Myocyte (in vitro differentiated cells): Measurements from ENCODE around the gene ANKRD33B. TPM values are rescaled to one million over a fixed set of nuclear protein-coding genes. Genes with fewer than 3 reads are reported as not detected.
"Not testable (repeated sequence)": the region's sequence is repeated elsewhere in the genome, so short reads cannot be mapped to it uniquely, and the experiment has no call there.

ENCODE experiments used
- DNase-seq: peaks from one replicate; pipeline ENCODE4 v3.0.0-alpha.2; 2012; ENCODE audit warnings: low read depth
- total RNA-seq: library from RNA; depleted of rRNA; stranded (reverse); fragments of >200 nt; gene quantifications from 2 replicates; pipeline ENCODE4 v1.2.3, GENCODE V29; 2014

The ANKRD33B gene
- total RNA-seq, 1 donor from 2014 or later, result 3.1 TPM

GRCh38 chr5:10536931-10537579 lies 26.8 kb upstream of the ANKRD33B start:
- DNase-seq, result no peak

- DNase-seq, result no peak
Observed at GRCh38 chr5:10537624-10538023, 26.2 kb upstream of the ANKRD33B start.

DNA sequence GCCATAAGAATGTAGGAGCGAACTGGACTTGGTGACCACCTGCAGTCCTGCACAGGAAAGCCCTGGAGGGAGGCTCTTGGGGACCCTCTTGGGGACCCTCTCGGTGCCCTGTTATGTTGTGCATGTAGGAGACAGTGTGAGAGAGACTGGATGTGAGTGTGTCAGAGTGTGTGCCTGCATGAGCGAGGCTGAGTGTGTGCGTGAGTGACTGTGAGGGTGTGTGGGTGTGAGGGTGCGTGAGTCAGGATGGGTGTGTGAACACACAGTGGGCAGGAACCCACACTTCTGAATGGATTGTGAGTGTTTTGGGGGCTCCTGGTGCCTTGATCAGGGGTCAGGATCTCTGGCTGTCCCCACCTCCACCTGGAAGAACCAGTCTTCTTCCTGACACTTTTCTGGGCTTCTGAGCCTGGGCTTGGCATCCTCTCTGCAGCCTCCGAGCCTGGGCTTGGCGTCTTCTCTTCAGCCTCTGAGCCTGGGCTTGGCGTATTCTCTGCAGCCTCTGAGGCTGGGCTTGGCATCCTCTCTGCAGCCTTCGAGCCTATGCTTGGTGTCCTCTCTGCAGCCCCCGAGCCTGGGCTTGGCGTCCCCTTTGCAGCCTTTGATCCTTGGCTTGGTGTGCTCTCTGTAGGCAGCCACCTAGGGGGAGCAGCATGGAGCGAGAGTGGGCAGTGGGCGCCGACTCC lies 25.6 kb upstream of the ANKRD33B start:
- DNase-seq, result no peak

DNA sequence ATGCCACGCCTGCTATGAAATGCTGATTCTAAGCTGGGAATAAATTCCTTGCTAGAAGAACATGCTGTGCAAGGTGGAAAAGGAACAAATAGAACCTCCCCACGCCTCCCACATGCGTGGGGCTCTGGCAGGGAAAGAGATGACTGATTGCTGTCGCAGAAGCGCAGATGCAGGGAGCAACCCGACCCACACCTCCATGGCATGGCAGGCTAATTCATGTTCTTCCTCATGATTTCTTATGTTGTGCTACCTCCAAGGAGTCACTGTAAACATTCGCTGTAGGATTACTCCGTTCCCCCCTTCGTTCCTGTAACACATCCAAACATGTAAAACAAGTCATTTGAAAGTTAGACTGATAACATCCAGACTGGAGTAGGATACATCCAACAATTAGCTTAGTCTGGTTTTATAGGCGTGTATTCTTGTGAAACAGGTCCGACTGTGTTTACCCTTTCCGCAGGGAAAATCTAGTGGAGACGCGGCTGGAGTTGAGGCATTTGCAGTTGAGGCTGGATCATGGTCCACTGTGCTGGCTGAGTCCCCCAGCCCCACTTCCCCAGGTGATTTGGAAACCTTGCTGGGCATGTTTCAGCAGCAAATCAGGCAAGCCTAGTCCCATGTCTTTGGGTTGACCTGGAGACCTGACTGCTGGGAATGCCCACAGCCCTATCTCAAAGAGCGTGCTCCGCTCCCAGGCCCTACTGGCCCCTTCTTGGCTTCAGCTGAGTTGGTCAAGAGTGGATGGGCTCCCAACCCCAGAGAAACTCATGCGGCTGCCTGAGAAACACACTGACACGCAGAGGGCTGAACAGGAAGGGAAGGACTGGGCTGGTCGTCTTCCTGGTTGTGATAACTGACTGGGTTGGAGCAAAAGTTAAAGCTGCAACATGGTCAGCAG lies 24.8 kb upstream of the ANKRD33B start:
- no peak for DNase-seq

GRCh38 chr5:10539687-10539998 lies 24.2 kb upstream of the ANKRD33B start:
- no peak for DNase-seq

GRCh38 chr5:10540036-10540544 lies 23.8 kb upstream of the ANKRD33B start:
- DNase-seq, result no peak

DNA sequence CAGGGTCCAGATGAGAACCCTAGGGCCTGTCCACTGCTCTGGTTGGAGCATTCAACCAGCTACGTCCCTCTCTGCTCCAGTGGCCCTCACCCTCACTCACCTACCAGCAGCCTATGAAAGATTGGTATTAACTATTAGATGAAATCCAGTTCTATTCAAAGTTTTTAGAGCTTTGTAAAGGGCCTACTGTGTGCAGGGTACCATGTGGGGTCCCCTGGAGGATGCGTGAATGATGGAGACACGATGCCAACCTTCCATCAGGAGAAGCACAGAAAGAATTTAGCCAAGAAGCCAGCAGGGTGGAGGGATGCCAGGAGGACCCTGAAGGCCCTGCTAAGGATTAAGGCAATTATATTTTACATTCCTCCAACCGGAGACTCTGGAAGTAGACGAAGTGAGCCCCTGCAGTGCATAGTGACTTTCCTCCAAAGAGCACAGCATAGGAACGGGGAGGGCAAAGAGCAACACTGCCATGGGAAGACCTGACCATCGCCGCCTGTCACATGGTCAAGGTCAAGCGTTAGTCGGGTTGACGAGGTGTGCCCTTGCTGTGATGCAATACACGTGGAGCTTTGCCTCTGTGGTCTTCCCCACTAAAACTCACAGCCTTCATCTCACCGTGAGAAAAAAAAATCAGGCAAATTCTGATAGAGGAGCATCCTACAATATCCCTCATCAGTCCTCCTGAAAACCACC lies 22.8 kb upstream of the ANKRD33B start:
- DNase-seq, result no peak

DNA sequence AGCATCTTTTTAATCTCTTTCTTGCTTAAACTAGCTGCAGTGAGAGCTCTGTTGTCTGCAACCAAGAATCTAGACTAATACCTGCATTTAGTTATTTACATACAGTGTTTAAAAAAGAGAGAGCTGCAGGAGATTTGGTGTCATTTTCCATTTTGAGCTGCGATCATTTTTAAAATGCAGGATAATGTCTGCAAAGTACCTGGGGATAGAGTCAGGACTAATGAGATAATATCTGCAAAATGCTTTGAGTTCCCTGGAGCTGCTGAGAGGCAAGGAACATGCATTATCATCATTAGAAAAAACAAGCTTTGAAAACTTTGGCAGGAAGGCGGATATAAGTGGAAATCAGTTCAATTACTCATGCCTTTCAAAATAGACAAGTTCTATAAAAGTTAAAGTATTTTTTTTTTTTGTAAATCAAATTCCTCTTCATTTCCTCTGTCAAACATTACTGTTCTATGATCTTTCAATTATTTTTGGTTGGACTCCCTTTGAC lies 21.8 kb upstream of the ANKRD33B start:
- DNase-seq, result no peak

GRCh38 chr5:10543585-10544040 lies 20.3 kb upstream of the ANKRD33B start:
- DNase-seq, result no peak

DNA sequence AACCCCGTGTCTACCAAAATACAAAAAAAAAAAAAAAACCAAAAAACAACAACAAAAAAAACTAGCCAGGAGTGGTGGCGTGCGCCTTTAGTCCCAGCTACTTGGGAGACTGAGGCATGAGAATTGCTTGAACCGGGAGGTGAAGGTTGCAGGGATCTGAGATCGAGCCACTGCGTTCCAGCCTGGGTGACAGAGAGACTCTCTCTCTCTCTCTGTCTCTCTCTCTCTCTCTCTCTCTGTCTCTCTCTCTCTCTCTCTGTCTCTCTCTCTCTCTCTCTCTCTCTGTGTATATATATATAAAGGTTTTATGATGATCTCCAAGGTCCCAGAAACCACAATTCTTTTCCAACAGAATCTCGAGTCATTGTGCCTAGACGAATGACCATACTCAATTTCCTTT lies 18.8 kb upstream of the ANKRD33B start:
- no peak for DNase-seq

GRCh38 chr5:10546186-10546585 lies 17.7 kb upstream of the ANKRD33B start:
- DNase-seq, result no peak

DNA sequence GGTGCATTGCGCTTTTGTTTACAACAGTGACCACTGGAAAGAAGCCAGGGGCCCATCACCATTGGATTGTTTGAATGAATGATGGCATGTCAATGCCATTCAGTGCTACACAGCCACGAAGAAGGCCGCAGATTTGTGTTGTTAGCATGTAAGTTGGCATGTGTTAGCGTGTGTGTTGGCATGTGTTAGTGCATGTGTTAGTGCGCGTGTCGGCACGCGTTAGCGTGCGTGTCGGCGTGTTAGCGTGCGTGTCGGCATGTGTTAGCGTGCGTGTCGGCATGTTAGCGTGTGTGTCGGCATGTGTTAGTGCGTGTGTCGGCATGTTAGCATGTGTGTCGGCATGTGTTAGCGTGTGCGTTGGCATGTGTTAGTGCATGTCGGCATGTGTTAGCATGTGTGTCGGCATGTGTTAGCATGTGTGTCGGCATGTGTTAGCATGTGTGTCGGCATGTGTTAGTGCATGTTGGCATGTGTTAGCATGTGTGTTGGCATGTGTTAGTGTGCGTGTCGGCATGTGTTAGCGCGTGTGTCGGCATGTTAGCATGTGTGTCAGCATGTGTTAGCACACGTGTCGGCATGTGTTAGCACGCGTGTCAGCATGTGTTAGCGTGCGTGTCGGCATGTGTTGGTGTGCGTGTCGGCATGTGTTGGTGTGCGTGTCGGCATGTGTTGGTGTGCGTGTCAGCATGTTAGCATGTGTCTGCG lies 15.3 kb upstream of the ANKRD33B start:
- DNase-seq, result no peak

GRCh38 chr5:10549123-10549514 lies 14.8 kb upstream of the ANKRD33B start:
- DNase-seq, result not testable (repeated sequence)

DNA sequence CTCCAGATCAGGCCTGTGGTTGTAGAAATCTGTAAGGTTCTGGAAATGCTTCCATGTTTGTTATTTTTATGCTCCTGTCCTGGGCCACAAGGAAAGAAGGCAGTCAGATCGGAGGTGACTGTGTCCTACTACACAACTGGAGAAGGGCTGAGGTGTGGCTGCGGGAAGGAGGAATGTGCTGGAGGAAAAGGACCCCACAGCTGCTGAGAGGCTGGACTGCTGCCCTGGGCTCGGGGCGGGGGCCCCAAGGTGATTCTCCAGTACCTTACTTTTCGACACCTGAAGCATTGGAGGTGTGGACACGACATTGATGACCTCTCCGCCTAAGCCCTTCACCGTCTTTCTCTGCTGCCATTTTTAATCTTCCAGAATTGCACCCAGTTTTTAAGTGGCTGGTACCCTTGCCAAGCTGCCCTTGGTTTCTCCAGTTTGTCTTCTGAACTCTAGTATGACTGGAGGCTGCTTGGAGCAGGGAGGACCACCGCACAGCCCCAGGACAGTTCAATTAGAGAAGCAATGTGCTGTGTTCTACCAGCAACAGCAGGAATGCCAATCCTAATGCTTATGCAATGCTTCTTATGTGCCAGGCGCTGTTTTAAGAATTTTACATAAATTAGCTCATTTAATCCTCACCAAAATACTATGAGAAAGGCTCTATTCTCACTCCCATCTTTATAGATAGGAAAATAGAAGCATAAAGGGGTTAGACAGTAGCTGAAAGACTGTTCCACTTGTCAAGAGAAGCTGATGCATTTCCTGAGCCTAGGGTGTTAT lies 13.5 kb upstream of the ANKRD33B start:
- no peak for DNase-seq

DNA sequence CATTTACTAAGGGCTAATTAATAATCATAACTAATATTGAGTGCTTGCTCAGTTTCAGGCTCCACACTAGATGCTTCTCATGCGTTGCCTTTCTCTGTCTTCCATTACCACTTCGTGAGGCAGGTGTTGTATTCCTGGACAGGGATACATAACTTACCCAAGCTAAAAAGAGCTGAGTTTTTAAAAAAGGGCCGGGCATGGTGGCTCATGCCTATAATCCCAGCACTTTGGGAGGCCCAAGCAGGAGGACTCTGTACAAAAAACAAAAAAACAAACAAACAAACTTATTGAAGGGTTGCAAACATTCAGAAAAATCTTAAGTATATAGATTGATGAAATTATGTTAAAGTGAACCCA lies 12.1 kb upstream of the ANKRD33B start:
- no peak for DNase-seq

GRCh38 chr5:10552183-10553143 lies 11.4 kb upstream of the ANKRD33B start:
- no peak for DNase-seq

DNA sequence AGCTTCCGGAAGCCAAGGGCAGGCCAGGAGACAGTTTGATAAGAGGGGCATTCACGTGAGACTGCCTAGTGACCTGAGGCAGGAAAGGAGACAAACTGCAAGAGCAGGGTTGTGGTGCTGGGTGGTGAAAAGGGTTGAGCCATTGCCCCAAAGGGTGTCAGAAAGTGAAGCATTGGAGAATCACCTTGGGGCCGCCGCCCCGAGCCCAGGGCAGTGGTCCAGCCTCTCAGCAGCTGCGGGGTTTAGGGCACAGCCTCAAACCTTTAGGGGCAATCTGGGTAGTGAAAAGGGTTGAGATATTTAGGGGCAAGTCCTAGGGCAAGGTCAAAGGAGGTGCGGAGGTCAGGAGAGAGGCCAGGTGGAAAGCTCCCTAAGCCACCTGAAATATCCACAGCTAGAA lies 10.4 kb upstream of the ANKRD33B start:
- DNase-seq, result no peak

DNA sequence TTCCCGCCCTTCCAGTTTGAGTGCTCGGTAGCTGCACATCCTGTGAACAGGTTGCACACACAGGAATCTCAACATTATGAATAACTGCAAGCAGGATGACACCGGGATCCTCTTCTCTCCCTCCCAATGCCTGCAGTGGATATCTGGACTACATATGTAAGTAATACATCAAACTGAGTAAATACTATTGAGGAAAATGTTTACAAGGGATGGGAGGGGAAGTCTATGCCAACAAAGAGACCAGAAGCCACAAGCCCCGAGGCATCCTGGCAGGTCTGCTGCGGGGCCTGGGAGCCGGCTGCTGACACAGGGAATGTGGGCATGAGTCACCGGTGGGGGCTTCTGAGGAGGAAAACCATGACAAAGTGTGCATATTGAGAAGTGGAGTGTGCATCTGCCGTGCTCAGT lies 8.6 kb upstream of the ANKRD33B start:
- peak; percentile 57 for DNase-seq
